GM19043 (cell line): ENCODE data around the gene NEK5.
"Not testable (repeated sequence)": the region's sequence is repeated elsewhere in the genome, so short reads cannot be mapped to it uniquely, and the experiment has no call there.

ENCODE experiments used
- ATAC-seq: cut with Tn5 transposase; IDR thresholded peaks from one replicate; pipeline ENCODE4 v1.9.1; 2021; ENCODE audit warnings: low read depth; ENCODE audit not compliant: unreplicated experiment

Gene NEK5

GRCh38 chr13:52082601-52083000 is 46.3 kb downstream of the NEK5 start:
- ATAC-seq, result no peak

- ATAC-seq, result not testable (repeated sequence)
Measured at GRCh38 chr13:52079891-52080290, 49.0 kb downstream of the NEK5 start.

- no peak for ATAC-seq
Measured at GRCh38 chr13:52070929-52071523, 57.8 kb downstream of the NEK5 start.

- no peak for ATAC-seq
Measured at GRCh38 chr13:52067237-52067636, 61.6 kb downstream of the NEK5 start.

GRCh38 chr13:52061587-52061986 is 67.3 kb downstream of the NEK5 start:
- ATAC-seq, result no peak

GRCh38 chr13:52061064-52061463 is 67.8 kb downstream of the NEK5 start:
- ATAC-seq, result not testable (repeated sequence)

- ATAC-seq, result no peak
Measured at GRCh38 chr13:52053460-52053859, 75.4 kb downstream of the NEK5 start.

GRCh38 chr13:52051400-52051799 is 77.5 kb downstream of the NEK5 start:
- ATAC-seq, result no peak

- no peak for ATAC-seq
Measured at GRCh38 chr13:52048516-52048915, 80.4 kb downstream of the NEK5 start.

- no peak for ATAC-seq
Measured at GRCh38 chr13:52047463-52047862, 81.4 kb downstream of the NEK5 start.

GRCh38 chr13:52043675-52044074 is 85.2 kb downstream of the NEK5 start:
- ATAC-seq, result no peak

- ATAC-seq, result no peak
Measured at GRCh38 chr13:52036037-52036436, 92.8 kb downstream of the NEK5 start.

GRCh38 chr13:52034616-52035226 is 94.2 kb downstream of the NEK5 start:
- no peak for ATAC-seq

GRCh38 chr13:52033039-52033438 is 95.8 kb downstream of the NEK5 start:
- no peak for ATAC-seq

GRCh38 chr13:52030401-52030800 is 98.5 kb downstream of the NEK5 start:
- not testable (repeated sequence) for ATAC-seq

- ATAC-seq, result no peak
Measured at GRCh38 chr13:52029569-52029968, 99.3 kb downstream of the NEK5 start.

GRCh38 chr13:52027832-52028231 is 101.0 kb downstream of the NEK5 start:
- ATAC-seq, result no peak

- ATAC-seq, result no peak
Measured at GRCh38 chr13:52026246-52026626, 102.6 kb downstream of the NEK5 start.

GRCh38 chr13:52025475-52026245 is 103.2 kb downstream of the NEK5 start:
- no peak for ATAC-seq

GRCh38 chr13:52024481-52024880 is 104.4 kb downstream of the NEK5 start, which contains the start of gene UTP14C:
UTP14C (plus strand) TSS chr13:52024691; CDS start chr13:52028805, 4,114 bp downstream.
- ATAC-seq, result no peak

- no peak for ATAC-seq
Measured at GRCh38 chr13:52022356-52022755, 106.5 kb downstream of the NEK5 start.

- ATAC-seq, result no peak
Measured at GRCh38 chr13:52020191-52020590, 108.7 kb downstream of the NEK5 start.
